SK-N-SH treated with all-trans-retinoic acid at 6 μM for 48 hours (cell line): ENCODE data around the gene GRIK5.

Experiments
- ATAC-seq: fragments of 200-7000 bp; cut with Tn5 transposase; 3 replicates; pipeline ENCODE4 v1.9.1; 2020; ENCODE audit warnings: mild to moderate bottlenecking, moderate library complexity
- ARNTL ChIP-seq: fragments of 450-650 bp; formaldehyde crosslinking; IDR thresholded peaks from 2 replicates; pipeline ENCODE4 v1.5.0; 2020; ENCODE audit warnings: low read depth, mild to moderate bottlenecking, moderate library complexity, borderline replicate concordance
- BACH2 ChIP-seq: fragments of 250-450 bp; sonication (Bioruptor Pico); IDR thresholded peaks from 2 replicates; pipeline ENCODE4 v1.9.0; 2021; ENCODE audit warnings: mild to moderate bottlenecking, borderline replicate concordance
- CSDC2 ChIP-seq: fragments of 250-450 bp; sonication (Bioruptor Pico); IDR thresholded peaks from 2 replicates; pipeline ENCODE4 v1.5.0; 2020; ENCODE audit warnings: mild to moderate bottlenecking, moderate library complexity
- ESRRG ChIP-seq: fragments of 250-450 bp; sonication (Bioruptor Pico); IDR thresholded peaks from 2 replicates; pipeline ENCODE4 v1.6.1; 2021; ENCODE audit warnings: mild to moderate bottlenecking
- OSR1 ChIP-seq: fragments of 250-450 bp; sonication (Bioruptor Pico); IDR thresholded peaks from 2 replicates; pipeline ENCODE4 v1.8.0; 2022; ENCODE audit warnings: moderate library complexity, mild to moderate bottlenecking, inconsistent platforms
- PATZ1 ChIP-seq: fragments of 250-450 bp; sonication (Bioruptor Pico); IDR thresholded peaks from 2 replicates; pipeline ENCODE4 v1.8.0; 2020; ENCODE audit warnings: mild to moderate bottlenecking, moderate library complexity, borderline replicate concordance
- POU6F1 ChIP-seq: fragments of 250-450 bp; sonication (Bioruptor Pico); IDR thresholded peaks from 2 replicates; pipeline ENCODE4 v1.8.0; 2021; ENCODE audit warnings: low read depth, mild to moderate bottlenecking, moderate library complexity, borderline replicate concordance
- RARB ChIP-seq: fragments of 250-450 bp; sonication (Bioruptor Pico); IDR thresholded peaks from 2 replicates; pipeline ENCODE4 v1.8.0; 2021; ENCODE audit warnings: mild to moderate bottlenecking, moderate library complexity
- SNAI2 ChIP-seq: fragments of 250-450 bp; sonication (Bioruptor Pico); IDR thresholded peaks from 2 replicates; pipeline ENCODE4 v1.5.0; 2020; ENCODE audit warnings: mild to moderate bottlenecking, moderate library complexity
- TCF4 ChIP-seq: fragments of 250-450 bp; sonication (Bioruptor Pico); IDR thresholded peaks from 2 replicates; pipeline ENCODE4 v1.8.0; 2021; ENCODE audit warnings: mild to moderate bottlenecking, moderate library complexity, borderline replicate concordance
- TOX ChIP-seq: fragments of 250-450 bp; sonication (Bioruptor Pico); IDR thresholded peaks from 2 replicates; pipeline ENCODE4 v1.8.0; 2021; ENCODE audit warnings: mild to moderate bottlenecking, moderate library complexity, borderline replicate concordance
- TSHZ2 ChIP-seq: fragments of 250-450 bp; sonication (Bioruptor Pico); IDR thresholded peaks from 2 replicates; pipeline ENCODE4 v1.5.0; 2020; ENCODE audit warnings: mild to moderate bottlenecking, moderate library complexity
- ZFP3 ChIP-seq: fragments of 250-450 bp; sonication (Bioruptor Pico); IDR thresholded peaks from 2 replicates; pipeline ENCODE4 v1.5.0; 2020; ENCODE audit warnings: mild to moderate bottlenecking, moderate library complexity
- ZFP30 ChIP-seq: fragments of 450-650 bp; formaldehyde crosslinking; IDR thresholded peaks from 2 replicates; pipeline ENCODE4 v1.5.0; 2022; ENCODE audit warnings: mild to moderate bottlenecking, moderate library complexity
- ZNF565 ChIP-seq: fragments of 450-650 bp; formaldehyde crosslinking; conservative IDR thresholded peaks from 2 replicates; pipeline ENCODE4 v1.5.0; 2020; ENCODE audit warnings: low read depth, mild to moderate bottlenecking, moderate library complexity

The GRIK5 gene

GRCh38 chr19:42111811-42112210, 41.8 kb upstream of the GRIK5 start:
- TF ChIP-seq ZFP30 (CRISPR knock-in tag) (no peak), POU6F1 (no peak), ZFP3 (CRISPR knock-in tag) (no peak), CSDC2 (CRISPR knock-in tag) (no peak), BACH2 (CRISPR knock-in tag) (no peak), ESRRG (CRISPR knock-in tag) (no peak)
- no peak for ATAC-seq

- TF ChIP-seq TSHZ2 (CRISPR knock-in tag) (no peak), SNAI2 (CRISPR knock-in tag) (no peak), TOX (CRISPR knock-in tag) (no peak), PATZ1 (CRISPR knock-in tag) (no peak), ESRRG (CRISPR knock-in tag) (no peak), BACH2 (CRISPR knock-in tag) (no peak), ZFP3 (CRISPR knock-in tag) (no peak), ARNTL (no peak), ZFP30 (CRISPR knock-in tag) (no peak)
- TF ChIP-seq, all 23 proteins: peak for 0
- ATAC-seq: no peak
Measured at GRCh38 chr19:42111384-42111783, 41.4 kb upstream of the GRIK5 start.

GRCh38 chr19:42110658-42111057, 40.7 kb upstream of the GRIK5 start:
- TF ChIP-seq OSR1 (CRISPR knock-in tag) (no peak), TSHZ2 (CRISPR knock-in tag) (no peak), ZFP3 (CRISPR knock-in tag) (no peak), RARB (no peak), TOX (CRISPR knock-in tag) (no peak)
- no peak for ATAC-seq

GRCh38 chr19:42109896-42110295, 39.9 kb upstream of the GRIK5 start:
- ATAC-seq: no peak
- TF ChIP-seq PATZ1 (CRISPR knock-in tag) (no peak), SNAI2 (CRISPR knock-in tag) (no peak), TOX (CRISPR knock-in tag) (no peak), TSHZ2 (CRISPR knock-in tag) (no peak), ZNF565 (CRISPR knock-in tag) (no peak), ESRRG (CRISPR knock-in tag) (no peak), ARNTL (no peak), ZFP30 (CRISPR knock-in tag) (no peak), CSDC2 (CRISPR knock-in tag) (no peak), TCF4 (CRISPR knock-in tag) (no peak), BACH2 (CRISPR knock-in tag) (no peak)
